HuH-7 (cell line): ENCODE data around the gene EYS.
A peak's percentile ranks its signal among the peaks of the same experiment; 100 is the strongest.
"Not testable (repeated sequence)": the region's sequence is repeated elsewhere in the genome, so short reads cannot be mapped to it uniquely, and the experiment has no call there.

Source experiments
- DNase-seq: peaks from one replicate; pipeline ENCODE4 v3.0.0; 2011; ENCODE audit warnings: low spot score

EYS gene

DNA sequence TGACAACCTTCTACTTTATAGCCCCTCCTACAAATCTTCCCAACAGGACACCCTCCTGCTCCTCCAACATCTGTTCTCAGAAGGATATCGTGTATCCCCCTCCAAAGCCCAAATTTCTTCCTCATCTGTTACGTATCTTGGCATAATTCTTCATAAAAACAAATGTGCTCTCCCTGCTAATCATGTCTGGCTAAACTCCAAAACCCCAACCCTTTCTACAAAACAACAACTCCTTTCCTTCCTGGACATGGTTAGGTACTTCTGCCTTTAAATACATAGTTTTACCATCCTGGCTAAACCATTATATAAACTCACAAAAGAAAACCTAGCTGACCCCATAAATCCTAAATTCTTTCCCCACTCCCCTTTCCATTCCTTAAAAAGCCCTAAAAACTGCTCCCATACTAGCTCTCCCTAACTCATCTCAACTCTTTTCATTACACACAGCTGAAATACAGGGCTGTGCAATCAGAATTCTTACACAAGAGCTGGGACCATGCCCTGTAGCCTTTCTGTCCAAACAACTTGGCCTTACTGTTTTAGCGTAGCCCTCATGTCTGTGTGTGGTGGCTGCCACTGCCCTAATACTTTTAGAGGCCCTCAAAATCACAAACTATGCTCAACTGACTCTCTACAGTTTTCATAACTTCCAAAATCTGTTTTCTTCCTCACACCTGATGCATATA, 1753.5 kb downstream of the EYS start:
- not testable (repeated sequence) for DNase-seq

DNA sequence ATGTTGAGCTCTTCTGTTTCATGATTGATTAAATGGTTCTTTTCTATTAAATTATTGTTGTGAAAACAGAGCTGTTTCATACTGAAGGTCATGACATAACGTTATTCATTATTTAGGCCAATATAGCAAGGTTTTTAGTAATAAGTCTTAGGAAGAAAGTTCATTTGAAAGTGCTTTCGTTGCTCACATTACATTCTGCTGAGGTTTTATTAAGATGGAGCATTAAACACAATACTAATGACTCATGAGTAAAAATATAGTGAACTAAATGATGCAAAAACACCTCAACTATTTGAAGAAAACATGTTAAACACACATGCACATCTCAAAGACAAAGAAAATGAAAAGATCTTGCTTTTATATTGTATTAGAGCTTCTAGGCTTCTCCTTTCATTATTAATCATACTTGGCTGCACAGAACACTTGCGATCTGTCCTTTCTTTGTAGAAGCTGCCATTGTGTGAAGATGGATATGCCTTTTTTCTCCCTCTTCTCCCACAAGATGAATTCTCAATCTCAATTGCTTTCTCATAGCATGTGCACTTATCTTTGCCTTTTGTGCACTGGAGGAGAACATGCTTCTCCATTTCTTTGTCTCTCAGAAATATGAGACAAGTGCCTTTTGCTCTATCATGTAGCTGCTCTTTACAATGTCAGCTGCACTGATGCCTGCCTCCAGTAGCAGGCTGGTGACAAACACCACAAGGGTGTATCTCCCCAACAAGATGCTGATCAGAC, 1759.1 kb downstream of the EYS start:
- no peak for DNase-seq

- no peak for DNase-seq
Measured at GRCh38 chr6:63945987-63946386, 1761.0 kb downstream of the EYS start.

GRCh38 chr6:63943826-63944225, 1763.2 kb downstream of the EYS start:
- DNase-seq, result no peak

DNA sequence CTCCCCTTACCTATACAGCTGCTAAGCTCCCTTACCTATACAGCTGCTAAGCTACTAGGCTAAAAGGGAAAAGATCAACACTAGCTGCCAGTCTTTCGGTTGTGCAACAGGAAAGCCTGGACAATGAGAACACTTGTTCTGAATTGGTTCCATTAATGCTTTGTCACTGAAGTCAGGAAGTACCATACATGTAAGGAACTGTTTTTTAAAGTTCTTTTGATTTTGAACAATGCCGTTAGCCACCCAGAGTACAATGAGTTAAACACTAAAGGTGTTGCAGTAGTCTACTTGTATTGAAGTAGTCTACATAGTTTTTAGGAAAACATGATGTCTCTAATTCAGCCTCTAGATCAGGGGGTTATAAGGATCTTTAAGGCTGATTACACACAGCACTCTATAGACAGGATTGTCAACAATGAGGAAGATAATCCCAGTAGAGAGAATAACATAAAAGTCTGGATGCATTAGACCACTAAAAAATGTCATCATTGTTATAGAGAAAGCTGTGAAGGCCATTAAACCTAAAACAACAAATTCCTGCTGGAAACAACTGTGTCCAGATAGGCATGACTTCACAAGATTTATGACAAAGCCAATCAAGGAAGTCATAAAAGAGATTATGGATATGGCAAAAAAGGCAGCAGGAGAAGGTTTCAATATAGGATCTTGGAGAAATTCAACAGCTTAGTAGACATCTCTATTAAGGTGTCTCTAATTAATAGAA, 1765.1 kb downstream of the EYS start:
- DNase-seq, result peak; percentile 28

GRCh38 chr6:63940056-63940455, 1767.0 kb downstream of the EYS start:
- no peak for DNase-seq

DNA sequence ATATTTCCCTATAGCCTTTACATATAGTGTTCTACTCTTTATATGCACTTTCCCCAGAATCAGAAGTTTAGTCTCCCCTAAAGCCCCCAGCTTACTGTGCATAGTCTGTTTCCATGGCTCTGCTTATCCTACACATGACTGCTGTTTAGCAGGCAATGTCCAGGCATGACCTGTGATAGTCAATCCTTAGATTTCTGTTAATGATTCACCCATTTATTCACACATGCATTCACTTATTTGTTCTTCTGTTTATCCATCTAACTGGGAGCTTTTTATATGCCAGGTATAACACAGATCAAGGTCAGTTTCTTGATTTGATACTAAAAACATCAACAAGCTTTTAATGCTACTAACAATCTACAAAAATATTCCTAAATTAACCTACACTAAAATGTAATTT, 1770.6 kb downstream of the EYS start:
- peak; percentile 24 for DNase-seq

GRCh38 chr6:63935732-63936131, 1771.3 kb downstream of the EYS start:
- no peak for DNase-seq

DNA sequence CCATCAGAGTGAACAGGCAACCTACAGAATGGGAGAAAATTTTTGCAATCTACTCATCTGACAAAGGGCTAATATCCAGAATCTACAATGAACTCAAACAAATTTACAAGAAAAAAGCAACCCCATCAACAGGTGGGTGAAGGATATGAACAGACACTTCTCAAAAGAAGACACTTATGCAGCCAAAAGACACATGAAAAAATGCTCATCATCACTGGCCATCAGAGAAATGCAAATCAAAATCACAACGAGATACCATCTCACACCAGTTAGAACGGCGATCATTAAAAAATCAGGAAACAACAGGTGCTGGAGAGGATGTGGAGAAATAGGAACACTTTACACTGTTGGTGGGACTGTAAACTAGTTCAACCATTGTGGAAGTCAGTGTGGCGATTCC, 1773.1 kb downstream of the EYS start:
- DNase-seq, result not testable (repeated sequence)

GRCh38 chr6:63930848-63931247, 1776.2 kb downstream of the EYS start:
- no peak for DNase-seq

- no peak for DNase-seq
Measured at GRCh38 chr6:63929111-63929510, 1777.9 kb downstream of the EYS start.

- DNase-seq, result no peak
Measured at GRCh38 chr6:63928613-63929012, 1778.4 kb downstream of the EYS start.

DNA sequence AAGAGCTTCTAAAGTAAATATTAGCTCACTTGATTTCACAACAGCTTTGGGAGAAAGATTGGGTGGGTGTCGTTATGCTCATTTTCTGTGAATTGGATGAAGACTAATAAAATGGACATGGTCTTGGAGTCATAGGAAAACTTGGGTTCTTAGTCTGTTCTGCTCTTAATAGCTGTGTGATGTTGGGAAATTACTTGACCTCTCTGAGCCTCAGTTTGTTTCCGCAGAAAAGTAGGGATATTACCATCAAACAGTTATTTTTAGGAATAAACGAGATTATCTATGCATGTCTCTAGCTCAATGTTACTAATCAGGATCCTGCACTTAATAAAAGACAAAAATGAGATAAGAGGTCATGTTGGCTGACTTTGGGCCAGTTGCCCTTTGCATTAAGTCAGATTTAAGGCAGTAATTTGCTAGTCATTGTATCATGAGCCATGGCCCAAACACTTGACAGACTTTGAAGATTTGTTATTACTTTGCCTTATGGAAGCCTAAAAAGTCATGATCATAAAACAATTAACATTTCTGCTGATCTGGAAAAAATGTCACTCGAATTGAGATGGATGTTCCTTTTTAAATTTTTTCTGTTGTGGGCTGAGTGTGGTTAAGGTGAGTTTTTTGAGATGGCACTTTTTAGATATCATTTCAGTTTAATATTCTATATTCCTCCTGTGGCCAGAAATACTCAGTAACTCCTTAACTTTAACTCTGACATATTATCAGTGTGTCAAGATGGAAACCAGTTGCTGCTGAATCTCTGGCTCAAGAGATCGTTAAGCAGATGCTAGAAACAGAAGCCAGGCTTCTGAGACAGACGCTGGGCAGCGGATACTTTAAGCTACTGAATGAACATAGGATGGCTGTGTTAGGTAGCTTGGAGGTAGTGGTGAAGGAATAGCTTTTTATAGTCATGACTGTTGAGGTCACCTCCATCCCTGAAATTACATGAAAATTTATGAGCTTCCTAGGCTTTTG, 1779.8 kb downstream of the EYS start:
- no peak for DNase-seq

DNA sequence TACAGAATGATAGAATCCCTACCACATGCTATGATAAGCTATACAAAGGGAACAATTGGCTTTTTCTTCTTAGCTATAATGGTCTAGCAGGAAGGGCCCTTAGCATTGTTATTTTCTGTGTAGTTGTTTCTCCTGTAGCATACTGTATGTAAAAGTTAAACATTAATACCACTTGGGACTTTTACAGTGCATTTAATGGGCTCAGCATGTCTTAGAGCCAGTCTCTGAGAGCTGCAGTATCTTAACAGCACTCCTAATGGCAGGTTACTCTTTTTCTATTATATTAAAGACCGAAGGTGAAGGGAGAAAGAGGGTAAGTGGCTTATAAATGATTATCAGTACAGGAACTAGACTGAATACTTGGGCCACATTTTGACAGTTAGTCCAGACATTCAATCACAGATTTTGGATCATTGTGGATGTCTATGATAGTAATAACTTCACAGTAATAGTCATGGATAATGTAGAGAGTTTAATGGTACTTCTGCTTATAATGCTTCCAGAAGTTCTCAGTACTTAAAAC, 1780.7 kb downstream of the EYS start:
- DNase-seq, result no peak

- DNase-seq, result no peak
Measured at GRCh38 chr6:63923139-63923739, 1783.8 kb downstream of the EYS start.

DNA sequence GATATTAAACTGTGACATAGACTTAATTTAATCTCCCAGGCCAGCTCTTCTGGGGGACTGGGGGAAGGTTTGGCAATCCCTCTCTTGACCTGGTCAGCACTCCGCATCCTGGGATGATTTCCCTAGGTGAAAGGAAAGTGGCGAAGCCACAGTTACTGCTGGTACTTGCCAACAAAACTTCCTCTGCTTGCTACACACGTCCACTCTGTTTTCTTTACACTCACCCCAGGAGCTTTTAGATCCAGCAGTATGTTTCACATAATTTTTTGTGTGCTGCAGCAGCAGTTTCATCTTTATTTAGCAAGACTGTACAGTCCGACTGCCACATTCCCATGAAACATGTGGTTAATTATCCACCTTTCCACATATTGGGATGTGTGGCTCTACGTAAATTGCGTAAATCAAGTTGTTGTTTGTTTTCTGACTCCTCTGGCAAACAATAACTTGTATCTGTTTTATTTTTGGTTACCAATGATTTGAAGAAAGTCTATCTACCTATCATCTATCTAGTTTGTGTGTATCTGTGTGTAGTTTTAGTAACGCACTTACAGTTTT, 1787.4 kb downstream of the EYS start:
- peak; percentile 13 for DNase-seq

DNA sequence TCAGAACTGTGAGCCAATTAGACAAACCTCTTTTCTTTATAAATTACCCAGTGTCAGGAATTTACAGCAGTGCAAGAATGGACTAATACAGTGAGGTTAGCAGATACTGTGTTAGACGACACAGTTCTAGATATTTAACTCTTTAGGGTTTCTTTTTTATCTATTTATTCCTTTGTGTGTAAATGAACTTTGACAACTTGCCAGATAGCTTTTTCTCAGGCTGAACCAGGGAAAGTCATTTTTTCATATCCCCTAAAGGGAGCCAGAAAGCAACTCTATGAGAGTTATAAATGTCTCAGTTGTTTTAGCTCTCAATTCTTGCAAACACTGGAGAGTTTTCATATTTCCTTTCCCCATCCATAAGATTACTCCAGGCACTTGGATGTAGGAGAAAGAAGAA, 1794.1 kb downstream of the EYS start:
- no peak for DNase-seq

- DNase-seq, result no peak
Measured at GRCh38 chr6:63910863-63911551, 1796.0 kb downstream of the EYS start.

DNA sequence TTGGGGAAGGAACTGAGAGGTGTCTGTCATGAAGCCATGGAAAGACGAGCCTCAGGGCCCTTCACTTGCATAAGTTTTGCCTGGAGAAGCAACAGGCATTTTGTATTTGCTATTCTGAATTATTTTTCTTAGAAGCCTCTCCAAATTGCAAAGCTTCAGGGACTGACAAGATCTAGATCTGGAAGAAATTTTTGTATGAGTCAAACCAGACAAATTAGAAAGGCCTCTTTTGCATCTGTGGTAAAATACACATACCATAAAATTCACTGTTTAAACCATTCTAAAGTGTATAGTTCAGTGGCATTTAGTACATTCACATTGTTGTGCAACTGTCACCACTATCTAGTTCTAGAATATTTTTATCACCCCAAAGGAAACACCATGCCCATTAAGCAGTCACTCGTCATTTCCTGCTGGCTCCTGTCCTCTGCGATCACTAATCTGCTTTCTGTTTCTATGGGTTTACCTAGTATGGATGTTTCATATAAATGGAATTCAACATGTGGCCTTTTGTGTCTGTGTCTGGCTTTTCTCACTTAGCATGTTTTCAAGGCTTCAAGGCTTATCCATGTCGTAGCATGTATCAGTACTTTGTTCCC, 1802.3 kb downstream of the EYS start:
- DNase-seq, result no peak

GRCh38 chr6:63899550-63899949, 1807.5 kb downstream of the EYS start:
- DNase-seq, result no peak
